ENCODE data around the gene DONSON. TPM values are rescaled to one million over a fixed set of nuclear protein-coding genes. Genes with fewer than 3 reads are reported as not detected.
A peak's percentile ranks its signal among the peaks of the same experiment; 100 is the strongest.

Gene DONSON
- total RNA-seq, 1 experiment from 2014 or later, result 32.9 TPM

DNA sequence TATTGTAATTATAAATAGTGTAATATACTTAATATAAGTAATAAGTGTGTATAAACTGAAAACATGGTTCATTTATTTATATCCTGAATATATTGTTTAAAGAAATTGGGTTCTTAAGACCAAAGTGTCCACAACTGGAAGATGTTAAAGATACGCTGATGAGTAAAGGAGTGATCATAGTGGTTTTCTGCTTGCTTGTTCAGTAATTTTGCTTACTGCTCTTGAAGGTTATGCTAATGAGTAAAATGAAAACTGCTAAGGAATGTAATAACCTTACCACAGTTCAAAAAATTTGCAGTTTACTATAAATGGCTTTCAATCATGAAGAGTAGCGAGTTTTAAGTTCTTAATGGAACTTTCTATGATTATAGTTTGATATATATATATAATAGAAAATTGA lies 22.0 kb downstream of the DONSON start:
- DNase-seq (ENCODE audit: low read depth), result no peak

DNA sequence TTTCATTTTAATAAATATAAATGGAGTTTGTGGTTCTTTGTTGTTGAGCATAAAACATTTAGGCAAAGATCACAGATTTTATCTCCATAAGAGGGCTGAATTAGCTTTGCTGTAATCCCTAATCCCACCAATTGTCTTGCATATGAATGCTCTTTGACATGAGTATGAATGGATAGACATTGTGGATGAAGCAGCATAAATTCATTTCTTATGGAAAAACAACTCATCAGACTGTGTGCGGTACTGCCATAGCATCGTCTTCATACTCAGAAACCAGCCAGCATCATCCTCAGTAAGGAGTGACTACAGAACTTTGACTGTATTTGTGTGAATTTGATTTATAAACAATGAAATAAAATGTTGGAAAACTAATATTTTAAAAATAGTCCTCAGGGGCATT lies 26.1 kb downstream of the DONSON start:
- no peak for DNase-seq (ENCODE audit: low read depth)

DNA sequence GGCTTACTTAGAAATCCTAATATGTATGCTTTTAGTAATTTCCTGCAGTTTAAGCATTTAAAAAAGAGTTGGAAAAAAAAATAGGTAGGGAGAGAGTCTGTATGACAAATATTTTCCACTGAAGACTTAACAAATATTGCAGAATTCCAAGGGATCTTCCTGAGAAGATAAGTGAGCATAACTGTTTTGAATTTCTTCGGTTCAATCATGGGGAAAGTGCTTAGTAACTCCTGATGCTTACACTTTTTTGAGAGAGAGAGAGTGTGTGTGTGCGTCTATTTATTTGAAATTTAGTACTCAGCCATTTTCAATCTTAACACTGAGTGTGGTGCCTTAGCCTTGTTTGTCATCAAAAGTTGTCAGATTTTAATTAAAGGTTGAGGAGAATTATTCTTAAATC lies 27.1 kb downstream of the DONSON start:
- DNase-seq (ENCODE audit: low read depth), result no peak

DNA sequence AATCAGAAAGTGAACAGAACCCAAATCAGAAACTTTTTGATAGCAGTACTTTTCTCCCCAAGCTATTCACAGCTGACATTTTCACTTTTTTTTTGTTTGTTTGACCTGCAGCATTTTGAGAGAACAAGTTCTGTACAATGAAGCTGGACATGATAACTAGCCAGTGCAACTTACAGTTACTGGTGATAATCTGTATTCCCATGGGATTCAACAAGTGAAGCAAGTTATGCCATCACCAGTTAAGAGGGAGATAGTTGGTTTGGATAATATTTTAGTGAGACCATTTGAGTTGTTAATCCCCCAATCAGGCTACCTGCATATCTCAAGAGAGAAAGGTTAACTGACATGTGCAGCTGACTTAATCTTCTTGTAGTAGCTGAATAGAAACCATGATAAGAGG lies 27.5 kb downstream of the DONSON start:
- no peak for DNase-seq (ENCODE audit: low read depth)

DNA sequence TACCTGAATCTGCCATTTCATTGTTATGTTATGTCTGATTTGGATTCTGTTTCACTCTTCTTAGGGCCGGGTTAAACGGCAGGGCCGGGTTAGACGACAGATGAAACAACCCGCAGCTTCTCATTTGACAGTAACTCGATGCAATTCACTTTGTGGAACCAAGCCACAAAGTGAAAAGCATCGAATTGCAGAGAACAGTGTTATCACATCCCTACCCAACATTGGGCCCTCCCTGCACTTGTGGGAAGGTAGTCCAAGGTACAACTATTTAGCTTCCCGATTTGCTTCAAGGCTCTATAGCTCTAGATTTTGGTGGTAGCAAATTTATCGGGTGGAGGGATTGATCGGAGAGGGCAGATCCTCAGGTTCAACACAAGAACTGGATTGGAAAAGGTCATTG lies 28.7 kb downstream of the DONSON start:
- no peak for DNase-seq (ENCODE audit: low read depth)

DNA sequence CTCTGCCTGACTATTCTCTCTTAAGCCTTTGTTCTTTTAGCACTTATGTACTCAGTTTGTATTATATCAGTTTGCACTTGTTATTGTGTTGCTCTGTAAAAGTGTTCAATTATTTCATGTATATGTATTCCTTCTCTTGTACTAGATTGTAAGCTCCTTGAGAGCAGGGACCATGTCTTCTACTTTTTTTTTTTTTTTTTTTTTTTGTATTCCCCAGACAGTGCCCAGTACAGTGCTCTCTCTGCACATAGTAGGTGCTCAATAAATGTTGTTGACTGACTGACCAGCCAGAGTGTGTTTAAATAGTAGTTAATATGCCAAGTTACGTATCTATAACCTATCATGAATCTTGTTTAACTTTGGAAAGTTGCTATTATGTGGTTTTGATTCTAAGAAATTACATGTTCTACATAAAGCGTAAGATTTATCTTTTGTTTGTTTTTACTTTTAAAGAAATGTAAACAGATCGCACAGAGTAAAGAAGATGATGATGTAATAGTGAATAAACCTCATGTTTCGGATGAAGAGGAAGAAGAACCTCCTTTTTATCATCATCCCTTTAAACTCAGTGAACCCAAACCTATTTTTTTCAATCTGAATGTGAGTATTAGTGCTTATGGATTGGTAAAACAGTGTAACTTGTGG lies 29.6 kb downstream of the DONSON start:
- DNase-seq (ENCODE audit: low read depth), result no peak

DNA sequence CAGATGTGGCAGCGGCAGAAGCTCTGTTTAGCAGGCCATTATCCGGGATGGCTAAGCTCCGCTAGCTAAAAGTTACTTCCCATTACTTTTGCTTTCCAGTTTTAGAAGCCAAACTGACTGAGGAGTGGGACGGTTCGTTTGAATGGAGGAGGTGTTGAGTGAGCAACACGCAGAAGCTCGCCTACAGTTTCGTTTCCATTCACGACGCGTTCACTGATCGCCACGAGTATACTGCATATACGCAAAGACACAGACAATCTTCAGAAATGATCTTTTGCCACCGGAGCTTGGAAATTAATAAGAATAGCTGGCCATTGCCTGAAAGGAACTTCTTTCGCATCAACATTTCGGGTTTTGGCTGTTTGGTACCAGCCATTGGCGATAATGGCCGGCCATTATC lies 31.0 kb downstream of the DONSON start:
- DNase-seq (ENCODE audit: low read depth), result no peak

DNA sequence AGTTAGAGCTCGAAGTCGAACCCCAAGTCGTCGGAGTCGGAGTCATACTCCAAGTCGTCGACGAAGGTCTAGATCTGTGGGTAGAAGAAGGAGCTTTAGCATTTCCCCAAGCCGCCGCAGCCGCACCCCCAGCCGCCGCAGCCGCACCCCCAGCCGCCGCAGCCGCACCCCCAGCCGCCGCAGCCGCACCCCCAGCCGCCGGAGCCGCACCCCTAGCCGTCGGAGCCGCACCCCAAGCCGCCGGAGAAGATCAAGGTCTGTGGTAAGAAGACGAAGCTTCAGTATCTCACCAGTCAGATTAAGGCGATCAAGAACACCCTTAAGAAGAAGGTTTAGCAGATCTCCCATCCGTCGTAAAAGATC lies 33.5 kb downstream of the DONSON start:
- no peak for DNase-seq (ENCODE audit: low read depth)

DNA sequence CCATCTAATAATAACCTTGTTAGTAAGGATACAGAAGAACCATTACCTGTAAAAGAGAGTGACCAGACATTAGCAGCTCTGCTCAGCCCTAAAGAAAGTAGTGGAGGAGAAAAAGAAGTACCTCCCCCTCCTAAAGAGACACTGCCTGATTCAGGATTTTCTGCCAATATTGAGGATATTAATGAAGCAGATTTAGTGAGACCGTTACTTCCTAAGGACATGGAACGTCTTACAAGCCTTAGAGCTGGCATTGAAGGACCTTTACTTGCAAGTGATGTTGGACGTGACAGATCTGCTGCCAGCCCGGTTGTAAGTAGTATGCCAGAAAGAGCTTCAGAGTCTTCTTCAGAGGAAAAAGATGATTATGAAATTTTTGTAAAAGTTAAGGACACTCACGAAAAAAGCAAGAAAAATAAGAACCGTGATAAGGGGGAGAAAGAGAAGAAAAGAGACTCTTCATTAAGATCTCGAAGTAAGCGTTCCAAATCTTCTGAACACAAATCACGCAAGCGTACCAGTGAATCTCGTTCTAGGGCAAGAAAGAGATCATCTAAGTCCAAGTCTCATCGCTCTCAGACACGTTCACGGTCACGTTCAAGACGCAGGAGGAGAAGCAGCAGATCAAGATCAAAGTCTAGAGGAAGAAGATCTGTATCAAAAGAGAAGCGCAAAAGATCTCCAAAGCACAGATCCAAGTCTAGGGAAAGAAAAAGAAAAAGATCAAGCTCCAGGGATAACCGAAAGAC lies 34.1 kb downstream of the DONSON start:
- no peak for DNase-seq (ENCODE audit: low read depth)

DNA sequence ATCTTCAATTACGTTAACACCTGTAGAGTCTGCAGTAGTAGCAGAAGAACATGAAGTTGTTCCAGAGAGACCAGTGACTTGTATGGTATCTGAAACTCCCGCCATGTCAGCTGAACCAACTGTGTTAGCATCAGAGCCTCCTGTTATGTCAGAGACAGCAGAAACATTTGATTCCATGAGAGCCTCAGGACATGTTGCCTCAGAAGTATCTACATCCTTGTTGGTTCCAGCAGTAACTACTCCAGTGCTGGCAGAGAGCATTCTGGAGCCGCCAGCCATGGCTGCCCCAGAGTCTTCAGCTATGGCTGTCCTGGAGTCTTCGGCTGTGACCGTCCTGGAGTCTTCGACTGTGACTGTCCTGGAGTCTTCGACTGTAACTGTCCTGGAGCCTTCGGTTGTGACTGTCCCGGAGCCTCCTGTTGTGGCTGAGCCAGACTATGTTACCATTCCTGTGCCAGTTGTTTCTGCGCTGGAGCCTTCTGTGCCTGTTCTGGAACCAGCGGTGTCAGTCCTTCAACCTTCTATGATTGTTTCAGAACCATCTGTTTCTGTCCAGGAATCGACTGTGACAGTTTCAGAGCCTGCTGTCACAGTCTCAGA lies 35.4 kb downstream of the DONSON start:
- DNase-seq (ENCODE audit: low read depth), result no peak

DNA sequence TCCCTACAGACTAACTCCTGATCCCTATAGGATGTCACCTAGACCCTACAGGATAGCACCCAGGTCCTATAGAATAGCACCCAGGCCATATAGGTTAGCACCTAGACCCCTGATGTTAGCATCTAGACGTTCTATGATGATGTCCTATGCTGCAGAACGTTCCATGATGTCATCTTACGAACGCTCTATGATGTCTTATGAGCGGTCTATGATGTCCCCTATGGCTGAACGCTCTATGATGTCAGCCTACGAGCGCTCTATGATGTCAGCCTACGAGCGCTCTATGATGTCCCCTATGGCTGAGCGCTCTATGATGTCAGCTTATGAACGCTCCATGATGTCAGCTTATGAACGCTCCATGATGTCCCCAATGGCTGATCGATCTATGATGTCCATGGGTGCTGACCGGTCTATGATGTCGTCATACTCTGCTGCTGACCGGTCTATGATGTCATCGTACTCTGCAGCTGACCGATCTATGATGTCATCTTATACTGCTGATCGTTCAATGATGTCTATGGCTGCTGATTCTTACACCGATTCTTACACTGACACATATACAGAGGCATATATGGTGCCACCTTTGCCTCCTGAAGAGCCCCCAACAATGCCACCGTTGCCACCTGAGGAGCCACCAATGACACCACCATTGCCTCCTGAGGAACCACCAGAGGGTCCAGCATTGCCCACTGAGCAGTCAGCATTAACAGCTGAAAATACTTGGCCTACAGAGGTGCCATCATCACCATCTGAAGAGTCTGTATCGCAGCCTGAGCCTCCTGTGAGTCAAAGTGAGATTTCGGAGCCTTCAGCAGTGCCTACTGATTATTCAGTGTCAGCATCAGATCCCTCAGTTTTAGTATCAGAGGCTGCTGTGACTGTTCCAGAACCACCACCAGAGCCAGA lies 36.1 kb downstream of the DONSON start:
- no peak for DNase-seq (ENCODE audit: low read depth)

DNA sequence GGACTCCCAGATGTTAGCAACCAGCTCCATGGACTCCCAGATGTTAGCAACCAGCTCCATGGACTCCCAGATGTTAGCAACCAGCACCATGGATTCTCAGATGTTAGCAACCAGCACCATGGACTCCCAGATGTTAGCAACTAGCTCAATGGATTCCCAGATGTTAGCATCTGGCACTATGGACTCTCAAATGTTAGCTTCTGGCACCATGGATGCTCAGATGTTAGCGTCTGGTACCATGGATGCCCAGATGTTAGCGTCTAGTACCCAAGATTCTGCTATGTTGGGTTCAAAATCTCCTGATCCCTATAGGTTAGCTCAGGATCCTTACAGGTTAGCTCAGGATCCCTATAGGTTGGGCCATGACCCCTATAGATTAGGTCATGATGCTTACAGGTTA lies 36.8 kb downstream of the DONSON start:
- no peak for DNase-seq (ENCODE audit: low read depth)

DNA sequence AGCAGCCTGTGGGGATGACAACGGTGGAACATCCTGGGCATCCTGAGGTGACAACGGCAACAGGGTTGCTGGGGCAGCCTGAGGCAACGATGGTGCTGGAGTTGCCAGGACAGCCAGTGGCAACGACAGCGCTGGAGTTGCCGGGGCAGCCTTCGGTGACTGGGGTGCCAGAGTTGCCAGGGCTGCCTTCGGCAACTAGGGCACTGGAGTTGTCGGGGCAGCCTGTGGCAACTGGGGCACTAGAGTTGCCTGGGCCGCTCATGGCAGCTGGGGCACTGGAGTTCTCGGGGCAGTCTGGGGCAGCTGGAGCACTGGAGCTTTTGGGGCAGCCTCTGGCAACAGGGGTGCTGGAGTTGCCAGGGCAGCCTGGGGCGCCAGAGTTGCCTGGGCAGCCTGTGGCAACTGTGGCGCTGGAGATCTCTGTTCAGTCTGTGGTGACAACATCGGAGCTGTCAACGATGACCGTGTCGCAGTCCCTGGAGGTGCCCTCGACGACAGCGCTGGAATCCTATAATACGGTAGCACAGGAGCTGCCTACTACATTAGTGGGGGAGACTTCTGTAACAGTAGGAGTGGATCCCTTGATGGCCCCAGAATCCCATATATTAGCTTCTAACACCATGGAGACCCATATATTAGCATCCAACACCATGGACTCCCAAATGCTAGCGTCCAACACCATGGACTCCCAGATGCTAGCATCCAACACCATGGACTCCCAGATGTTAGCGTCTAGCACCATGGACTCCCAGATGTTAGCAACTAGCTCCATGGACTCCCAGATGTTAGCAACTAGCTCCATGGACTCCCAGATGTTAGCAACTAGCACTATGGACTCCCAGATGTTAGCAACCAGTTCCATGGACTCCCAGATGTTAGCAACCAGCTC lies 37.5 kb downstream of the DONSON start:
- DNase-seq (ENCODE audit: low read depth), result no peak

DNA sequence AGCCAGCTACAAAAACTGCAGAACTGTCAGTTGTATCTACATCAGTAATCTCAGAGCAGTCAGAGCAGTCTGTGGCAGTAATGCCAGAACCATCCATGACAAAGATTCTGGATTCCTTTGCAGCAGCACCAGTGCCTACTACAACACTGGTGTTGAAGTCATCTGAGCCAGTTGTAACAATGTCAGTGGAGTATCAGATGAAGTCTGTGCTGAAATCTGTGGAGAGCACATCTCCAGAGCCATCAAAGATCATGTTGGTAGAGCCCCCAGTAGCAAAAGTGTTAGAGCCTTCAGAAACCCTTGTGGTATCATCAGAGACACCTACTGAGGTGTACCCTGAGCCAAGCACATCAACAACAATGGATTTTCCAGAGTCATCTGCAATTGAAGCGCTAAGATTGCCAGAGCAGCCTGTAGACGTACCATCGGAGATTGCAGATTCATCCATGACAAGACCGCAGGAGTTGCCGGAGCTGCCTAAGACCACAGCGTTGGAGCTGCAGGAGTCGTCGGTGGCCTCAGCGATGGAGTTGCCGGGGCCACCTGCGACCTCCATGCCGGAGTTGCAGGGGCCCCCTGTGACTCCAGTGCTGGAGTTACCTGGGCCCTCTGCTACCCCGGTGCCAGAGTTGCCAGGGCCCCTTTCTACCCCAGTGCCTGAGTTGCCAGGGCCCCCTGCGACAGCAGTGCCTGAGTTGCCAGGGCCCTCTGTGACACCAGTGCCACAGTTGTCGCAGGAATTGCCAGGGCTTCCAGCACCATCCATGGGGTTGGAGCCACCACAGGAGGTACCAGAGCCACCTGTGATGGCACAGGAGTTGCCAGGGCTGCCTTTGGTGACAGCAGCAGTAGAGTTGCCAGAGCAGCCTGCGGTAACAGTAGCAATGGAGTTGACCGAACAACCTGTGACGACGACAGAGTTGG lies 38.4 kb downstream of the DONSON start:
- no peak for DNase-seq (ENCODE audit: low read depth)

DNA sequence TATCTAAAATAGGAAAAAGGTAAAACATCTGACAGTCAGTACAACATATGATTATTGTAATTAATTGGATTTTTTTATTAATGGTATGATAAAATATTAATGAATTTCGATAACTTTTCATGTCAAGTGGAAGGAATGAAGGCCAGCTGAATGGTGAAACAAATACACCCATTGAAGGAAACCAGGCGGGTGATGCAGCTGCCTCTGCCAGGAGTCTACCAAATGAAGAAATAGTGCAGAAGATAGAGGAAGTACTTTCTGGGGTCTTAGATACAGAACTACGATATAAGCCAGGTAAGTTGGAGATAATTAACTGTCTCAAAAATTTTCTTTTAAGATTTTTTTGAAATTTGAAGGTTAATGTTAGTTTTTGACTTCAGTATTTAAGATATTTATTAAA lies 42.4 kb downstream of the DONSON start:
- DNase-seq (ENCODE audit: low read depth), result no peak

DNA sequence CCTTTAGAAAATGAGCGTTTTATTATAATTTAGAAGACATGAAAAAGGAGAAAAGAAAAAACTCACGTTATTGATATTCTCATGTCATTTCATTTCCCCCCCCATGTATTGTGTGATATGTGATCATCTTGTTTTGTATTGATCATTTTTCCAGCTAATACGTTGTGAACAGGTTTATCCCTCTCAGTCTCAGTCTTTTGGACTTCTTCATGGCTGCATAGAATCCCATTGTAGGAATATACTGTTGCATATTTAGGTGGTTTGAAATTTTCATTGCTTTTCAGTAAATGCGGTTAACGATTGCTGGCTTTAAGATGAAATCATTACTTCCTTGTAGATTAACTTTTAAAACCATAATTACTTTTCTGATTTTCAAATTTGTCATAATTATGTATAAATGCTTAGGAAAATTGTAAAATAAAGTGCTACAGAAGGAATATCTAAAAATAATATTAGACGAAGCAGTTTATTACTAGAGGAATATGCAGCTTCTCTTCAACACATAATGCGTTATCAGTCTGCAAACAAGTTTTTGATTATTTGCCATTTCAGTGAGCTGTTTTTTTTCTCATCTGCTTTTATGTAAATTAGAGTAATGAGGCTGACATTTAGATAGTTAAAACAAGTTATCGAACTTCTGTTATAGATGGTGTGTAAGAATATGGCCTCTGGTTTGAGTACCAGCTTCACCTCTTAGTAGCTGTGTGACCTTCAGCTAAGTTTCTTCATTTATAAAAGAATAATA lies 43.9 kb downstream of the DONSON start:
- no peak for DNase-seq (ENCODE audit: low read depth)

DNA sequence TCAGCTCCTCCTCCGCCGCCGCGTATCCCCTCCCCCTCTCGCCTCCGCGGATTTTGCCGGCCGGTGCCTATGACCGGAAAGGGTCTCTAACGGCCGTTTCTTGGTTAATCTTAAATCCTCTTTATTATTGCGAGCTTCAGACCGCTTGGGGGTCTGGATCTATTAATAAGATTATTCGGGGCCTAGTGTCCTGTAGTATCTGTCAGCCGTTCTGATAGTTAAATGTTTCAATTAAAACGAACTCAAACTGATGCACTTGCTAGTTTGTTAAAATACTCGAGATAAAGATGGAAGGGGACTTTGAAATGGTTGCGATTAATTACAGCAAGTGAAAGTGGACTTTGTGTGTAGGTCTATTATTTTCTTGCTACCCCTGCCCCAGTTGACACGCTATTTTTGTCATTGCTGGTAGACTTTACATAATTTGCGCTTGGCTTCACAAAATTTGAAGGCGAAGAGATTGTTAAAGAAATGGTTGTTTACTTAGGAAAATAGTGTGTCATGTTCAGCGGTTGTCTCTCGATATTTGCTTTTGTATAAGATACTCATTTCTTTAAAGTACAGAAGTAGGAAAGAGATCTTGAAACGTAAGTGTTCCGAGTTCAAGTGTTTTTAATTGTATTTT lies 44.9 kb downstream of the DONSON start:
- DNase-seq (ENCODE audit: low read depth), result peak; percentile 50
